HG03432 (cell line): ENCODE results near the gene SNRPE.

Experiments
- ATAC-seq: cut with Tn5 transposase; IDR thresholded peaks from one replicate; pipeline ENCODE4 v1.9.1; 2021; ENCODE audit warnings: mild to moderate bottlenecking, moderate library complexity; ENCODE audit not compliant: unreplicated experiment

The SNRPE gene

GRCh38 chr1:203878422-203878821, 17.0 kb downstream of the SNRPE start:
- ATAC-seq = no peak

GRCh38 chr1:203880606-203881005, 19.2 kb downstream of the SNRPE start:
- ATAC-seq = no peak

DNA sequence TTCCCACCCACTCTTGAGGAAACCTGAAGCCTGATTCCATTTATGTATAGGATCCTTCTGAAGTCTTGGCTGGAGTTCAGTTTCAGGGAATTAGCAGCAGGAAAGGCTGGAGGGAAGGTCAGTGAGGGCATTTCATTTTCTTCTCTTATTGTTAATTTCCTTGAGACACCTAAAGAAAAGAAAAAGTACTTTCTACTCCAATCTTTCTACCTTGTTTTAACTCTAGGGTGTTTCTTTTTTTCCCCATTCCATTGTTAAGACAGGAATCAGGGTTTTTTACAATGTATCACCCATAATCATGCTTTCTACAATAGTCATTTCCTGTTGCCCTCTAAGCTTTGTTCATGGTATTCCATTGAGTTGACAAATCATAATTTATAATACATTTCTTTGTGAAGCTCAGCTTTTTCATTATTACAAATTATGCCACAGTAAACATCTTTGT, 27.4 kb downstream of the SNRPE start:
- no peak for ATAC-seq

GRCh38 chr1:203891950-203892349, 30.6 kb downstream of the SNRPE start:
- ATAC-seq = no peak

DNA sequence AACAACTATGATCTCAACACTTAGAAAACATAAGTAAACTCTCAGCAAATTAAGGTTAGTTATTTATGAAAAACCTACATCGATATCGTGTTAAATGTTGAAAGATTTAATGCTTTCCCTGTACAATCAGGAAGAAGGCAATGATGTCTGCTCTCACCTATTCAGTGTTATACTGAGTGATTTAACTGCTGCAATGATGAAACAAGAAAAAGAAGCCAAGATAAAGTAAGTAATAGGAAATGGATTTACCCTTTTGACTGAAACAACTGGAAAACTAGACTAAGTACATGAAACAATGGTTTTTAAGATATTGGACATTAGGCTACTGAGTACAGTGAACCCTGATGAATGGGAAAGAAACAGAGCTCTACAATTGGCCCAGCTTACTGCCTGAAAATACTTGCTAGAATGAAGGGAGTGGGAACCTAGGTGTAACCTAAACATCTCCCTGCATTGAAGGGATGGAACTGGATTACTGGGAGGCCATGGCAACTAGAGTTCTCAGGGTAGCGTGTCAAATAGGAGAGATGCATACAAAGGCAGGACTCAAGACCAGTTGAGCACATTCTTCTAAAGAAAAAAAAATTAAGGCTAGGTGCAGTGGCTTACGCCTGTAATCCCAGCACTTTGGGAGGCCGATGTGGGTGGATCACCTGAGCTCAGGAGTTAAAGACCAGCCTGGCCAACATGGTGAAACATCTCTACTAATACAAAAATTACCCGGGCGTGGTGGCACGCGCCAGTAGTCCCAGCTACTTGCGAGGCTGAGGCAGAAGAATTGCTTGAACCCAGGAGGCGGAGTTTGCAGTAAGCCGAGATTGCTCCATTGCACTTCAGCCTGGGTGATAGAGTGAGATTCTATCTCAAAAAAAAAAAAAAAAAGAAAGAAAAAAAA, 37.3 kb downstream of the SNRPE start:
- ATAC-seq = no peak

GRCh38 chr1:203899353-203899716, 37.9 kb downstream of the SNRPE start:
- no peak for ATAC-seq

GRCh38 chr1:203899869-203900714, 38.7 kb downstream of the SNRPE start:
- no peak for ATAC-seq

DNA sequence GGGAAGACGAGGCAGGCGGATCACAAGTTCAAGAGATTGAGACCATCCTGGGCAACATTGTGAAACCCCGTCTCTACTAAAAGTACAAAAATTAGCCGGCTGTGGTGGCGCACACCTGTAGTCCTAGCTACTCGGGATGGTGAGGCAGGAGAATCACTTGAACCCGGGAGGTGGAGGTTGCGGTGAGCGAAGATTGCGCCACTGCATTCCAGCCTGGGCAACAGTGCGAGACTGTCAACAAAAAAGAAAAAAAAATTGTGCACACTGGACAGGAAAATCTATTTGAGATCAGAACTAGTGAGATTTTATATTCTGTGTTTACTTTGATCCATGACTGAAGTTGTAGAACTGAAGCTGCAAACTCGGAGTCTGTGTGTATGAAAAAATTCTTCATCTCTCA, 40.2 kb downstream of the SNRPE start:
- ATAC-seq = no peak

DNA sequence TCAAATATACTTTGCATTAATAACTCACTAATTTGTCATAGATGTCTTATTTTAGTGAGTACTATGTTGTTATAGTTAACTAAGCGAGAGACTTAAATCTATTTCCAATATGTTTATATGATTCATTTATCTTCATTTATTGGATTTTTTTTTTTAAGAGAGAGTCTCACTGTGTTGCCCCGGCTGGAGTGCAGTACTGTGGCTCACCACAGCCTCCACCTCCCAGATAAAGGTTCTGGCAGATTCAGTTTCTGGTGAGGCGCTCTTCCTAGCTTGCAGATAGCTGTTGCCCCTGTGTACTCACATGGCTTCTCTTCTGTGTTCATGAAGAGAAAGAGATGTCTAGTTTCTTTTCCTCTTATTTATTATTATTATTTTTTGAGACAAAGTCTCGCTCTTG, 43.9 kb downstream of the SNRPE start:
- no peak for ATAC-seq

DNA sequence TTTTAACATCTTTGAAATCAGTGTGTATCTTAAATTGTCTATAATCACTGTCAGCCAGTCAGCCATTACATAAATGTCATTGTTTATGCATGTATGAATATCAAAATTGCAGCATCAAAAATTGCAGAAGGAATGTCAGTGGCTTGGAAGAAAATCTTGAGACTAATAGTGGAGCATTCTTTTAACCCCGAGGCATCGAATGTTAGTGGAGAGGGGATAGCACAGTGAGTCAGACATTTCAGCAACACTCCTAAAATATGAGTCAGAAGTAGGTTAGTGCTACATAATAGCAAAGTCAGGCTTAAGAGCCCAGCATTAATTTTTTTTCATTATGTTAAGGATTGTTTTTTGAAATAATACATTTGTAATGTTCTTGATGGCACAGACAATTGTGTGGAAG, 45.5 kb downstream of the SNRPE start:
- no peak for ATAC-seq

DNA sequence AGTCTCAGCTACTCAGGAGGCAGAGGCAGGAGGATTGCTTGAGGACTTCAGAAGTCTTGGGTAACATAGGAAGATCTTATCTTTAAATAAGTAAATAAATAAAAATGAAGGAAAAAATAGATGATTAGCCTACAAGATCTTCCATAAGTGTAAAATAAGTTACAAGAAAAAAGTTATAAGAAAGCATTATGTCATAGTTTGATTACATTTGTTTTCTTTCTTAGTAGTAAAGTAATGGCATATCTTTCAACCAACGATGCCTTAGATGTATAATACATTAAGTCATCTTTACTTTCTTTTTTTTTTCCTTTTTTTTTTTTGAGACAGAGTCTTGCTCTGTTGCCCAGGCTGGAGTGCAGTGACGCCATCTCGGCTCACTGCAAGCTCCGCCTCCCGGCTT, 46.5 kb downstream of the SNRPE start:
- no peak for ATAC-seq

- no peak for ATAC-seq
These were observed 50.4 kb downstream of the SNRPE start for GRCh38 chr1:203911806-203912205.

GRCh38 chr1:203913073-203913521, 51.7 kb downstream of the SNRPE start:
- no peak for ATAC-seq

- no peak for ATAC-seq
These were observed 52.9 kb downstream of the SNRPE start for GRCh38 chr1:203914292-203914691.

GRCh38 chr1:203915811-203916210, 54.4 kb downstream of the SNRPE start:
- no peak for ATAC-seq

- no peak for ATAC-seq
These were observed 55.4 kb downstream of the SNRPE start for GRCh38 chr1:203916756-203917155.
